Uterus (tissue), 2 donors: ENCODE results near the gene CC2D1A.
"Not testable (repeated sequence)": the region's sequence is repeated elsewhere in the genome, so short reads cannot be mapped to it uniquely, and the experiment has no call there.

Experiments
- CTCF ChIP-seq, 4 experiments: fragments of 200-600 bp in 2 of 4; fragments of 450-650 bp in 2 of 4; sonication (generic) in 2 of 4; IDR thresholded peaks; one replicate each; pipeline ENCODE4 v1.5.1; 2016 to 2019; ENCODE audit warnings: antibody characterized with exemption in 4 of 4, mild to moderate bottlenecking in 2 of 4, moderate library complexity in 1 of 4
- POLR2A ChIP-seq, 2 donors: fragments of 450-650 bp; IDR thresholded peaks; one replicate each; pipeline ENCODE4 v1.6.1; 2016; ENCODE audit warnings: antibody characterized with exemption in 2 of 2, mild to moderate bottlenecking in 1 of 2, moderate library complexity in 1 of 2

GRCh38 chr19:13922118-13922517 is 16.1 kb downstream of the CC2D1A start:
- not testable (repeated sequence) for TF ChIP-seq CTCF, POLR2A (IDR thresholded peaks at IDR 0.05)
